MM.1S (cell line): ENCODE measurements around the gene SAMD4A.

Experiments used
- EZH2phosphoT487 ChIP-seq: fragments of 300-600 bp; sonication (generic); IDR thresholded peaks from 2 replicates; pipeline ENCODE4 v1.6.1; 2018; ENCODE audit warnings: antibody characterized with exemption, low read length
- TF ChIP-seq, protein P1 (sequence below): fragments of 300-600 bp; sonication (generic); IDR thresholded peaks from 2 replicates; pipeline ENCODE4 v1.5.1; 2016; ENCODE audit warnings: antibody characterized with exemption, low read length, mixed read lengths

DNA sequence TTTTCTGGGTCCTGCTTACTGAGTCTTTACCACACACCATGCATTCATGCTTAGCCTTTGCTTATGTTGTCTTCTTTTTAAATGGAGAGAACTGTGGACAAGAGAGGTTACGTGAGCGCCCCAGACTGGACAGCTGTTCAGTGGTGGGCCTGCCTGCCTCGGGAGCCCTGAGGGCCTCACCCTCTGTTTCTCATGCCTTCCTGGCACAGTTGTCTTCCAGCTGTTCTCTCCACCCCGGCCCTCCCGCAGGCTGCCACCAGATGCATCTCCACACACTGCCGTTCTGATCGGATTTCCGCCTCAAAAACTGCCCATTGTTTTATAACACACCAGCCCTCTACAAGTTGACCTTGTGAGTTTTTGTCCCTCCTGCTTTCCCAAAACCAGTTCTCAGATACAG, 100.8 kb downstream of the SAMD4A start:
- TF ChIP-seq, protein P1, sequence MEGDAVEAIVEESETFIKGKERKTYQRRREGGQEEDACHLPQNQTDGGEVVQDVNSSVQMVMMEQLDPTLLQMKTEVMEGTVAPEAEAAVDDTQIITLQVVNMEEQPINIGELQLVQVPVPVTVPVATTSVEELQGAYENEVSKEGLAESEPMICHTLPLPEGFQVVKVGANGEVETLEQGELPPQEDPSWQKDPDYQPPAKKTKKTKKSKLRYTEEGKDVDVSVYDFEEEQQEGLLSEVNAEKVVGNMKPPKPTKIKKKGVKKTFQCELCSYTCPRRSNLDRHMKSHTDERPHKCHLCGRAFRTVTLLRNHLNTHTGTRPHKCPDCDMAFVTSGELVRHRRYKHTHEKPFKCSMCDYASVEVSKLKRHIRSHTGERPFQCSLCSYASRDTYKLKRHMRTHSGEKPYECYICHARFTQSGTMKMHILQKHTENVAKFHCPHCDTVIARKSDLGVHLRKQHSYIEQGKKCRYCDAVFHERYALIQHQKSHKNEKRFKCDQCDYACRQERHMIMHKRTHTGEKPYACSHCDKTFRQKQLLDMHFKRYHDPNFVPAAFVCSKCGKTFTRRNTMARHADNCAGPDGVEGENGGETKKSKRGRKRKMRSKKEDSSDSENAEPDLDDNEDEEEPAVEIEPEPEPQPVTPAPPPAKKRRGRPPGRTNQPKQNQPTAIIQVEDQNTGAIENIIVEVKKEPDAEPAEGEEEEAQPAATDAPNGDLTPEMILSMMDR: no peak
- TF ChIP-seq EZH2phosphoT487: no peak
